Calu3 (cell line): ENCODE measurements around the gene MAPK1IP1L. TPM values are rescaled to one million over a fixed set of nuclear protein-coding genes. Genes with fewer than 3 reads are reported as not detected.

Experiments used
- BruUV-seq: library from RNA; stranded (reverse); fragments of 400-500 nt; replicated peaks from 2 replicates; lab custom pipeline; 2021; lab: Mats Ljungman, UMichigan
- CTCF ChIA-PET: fragments of 300-600 bp; sonication (Branson Sonifier 250); formaldehyde crosslinking; loops from one replicate; lab custom pipeline; 2022; ENCODE audit warnings: antibody characterized with exemption; lab: Charles Lee
- DNase-seq: peaks from one replicate; pipeline ENCODE4 v3.0.0; 2022
- H3K27ac Mint-ChIP-seq: one replicate; pipeline ENCODE4 v1.8.0; 2022; ENCODE audit warnings: mixed read lengths; ENCODE audit not compliant: unreplicated experiment
- H3K27me3 Mint-ChIP-seq: one replicate; pipeline ENCODE4 v1.8.0; 2022; ENCODE audit warnings: mixed read lengths; ENCODE audit not compliant: unreplicated experiment
- H3K36me3 Mint-ChIP-seq: one replicate; pipeline ENCODE4 v1.8.0; 2022; ENCODE audit warnings: mild to moderate bottlenecking, moderate library complexity, mixed read lengths; ENCODE audit not compliant: insufficient read depth, unreplicated experiment
- H3K4me1 Mint-ChIP-seq: one replicate; pipeline ENCODE4 v1.8.0; 2022; ENCODE audit warnings: mild to moderate bottlenecking, low read depth, mixed read lengths; ENCODE audit not compliant: unreplicated experiment
- H3K4me3 Mint-ChIP-seq: one replicate; pipeline ENCODE4 v1.8.0; 2022; ENCODE audit warnings: mild to moderate bottlenecking, low read depth, moderate library complexity, mixed read lengths; ENCODE audit not compliant: unreplicated experiment
- H3K9me3 Mint-ChIP-seq: one replicate; pipeline ENCODE4 v1.8.0; 2022; ENCODE audit warnings: low read depth, mixed read lengths; ENCODE audit not compliant: unreplicated experiment
- CTCF ChIP-seq: fragments of 200-600 bp; IDR thresholded peaks from one replicate; pipeline ENCODE4 v1.8.0; 2022; ENCODE audit warnings: antibody characterized with exemption; ENCODE audit not compliant: unreplicated experiment
- intact Hi-C: fragments of 100-400 bp; cut with micrococcal nuclease; formaldehyde crosslinking; loops from one replicate; pipeline ENCODE4 v1.10.0; 2022; ENCODE audit not compliant: unreplicated experiment
- total RNA-seq: library from RNA; stranded (reverse); gene quantifications from 2 replicates; pipeline ENCODE4 v1.2.3, GENCODE V29; 2022

Gene MAPK1IP1L
- total RNA-seq, 1 experiment from 2014 or later: 108 TPM

GRCh38 chr14:55092341-55092740, 40.9 kb downstream of the MAPK1IP1L start:
- Mint-ChIP-seq H3K27me3 (no peaks in the 10 kb centered on the region), H3K4me3 (no peak overlapping the region), H3K27ac (no peak overlapping the region), H3K4me1 (peaks cover 27% of the 10 kb centered on the region), H3K9me3 (no peaks in the 10 kb centered on the region), H3K36me3 (peaks cover 14% of the 10 kb centered on the region)
- intact Hi-C loops: no loop called here
- no peak for TF ChIP-seq CTCF
- DNase-seq: no peak
- CTCF ChIA-PET: interaction anchor here (1.0 kb wide), 1 partner anchor 14 kb away, joined by 3 read pairs; no protein-coding TSS in a partner anchor
- no TSS peak for BruUV-seq

GRCh38 chr14:55094292-55095157, 43.1 kb downstream of the MAPK1IP1L start:
- Mint-ChIP-seq H3K4me3 (no peak overlapping the region), H3K4me1 (peaks cover 43% of the 10 kb centered on the region), H3K36me3 (peaks cover 20% of the 10 kb centered on the region), H3K27me3 (no peaks in the 10 kb centered on the region), H3K9me3 (no peaks in the 10 kb centered on the region), H3K27ac (no peak overlapping the region)
- intact Hi-C loops: no loop called here
- DNase-seq: no peak
- CTCF ChIA-PET: interaction anchor here (1.4 kb wide), 1 partner anchor 36 kb away, joined by 4 read pairs; no protein-coding TSS in a partner anchor
- TF ChIP-seq CTCF: no peak
- BruUV-seq: no TSS peak

GRCh38 chr14:55097881-55098560, 46.6 kb downstream of the MAPK1IP1L start:
- CTCF ChIA-PET: interaction anchor here (0.5 to 1.3 kb wide), 8 partner anchors 8 to 1686 kb away, joined by 3 to 18 read pairs (median 3); partner anchors contain the start of genes LGALS3 and MAPK1IP1L

More at GRCh38 chr14:55097881-55098560, 46.6 kb downstream of the MAPK1IP1L start:
- H3K4me3 Mint-ChIP-seq: peak overlapping the region; percentile 16
- no peaks in the 10 kb centered on the region for H3K9me3 Mint-ChIP-seq
- no peaks in the 10 kb centered on the region for H3K27me3 Mint-ChIP-seq
- TF ChIP-seq CTCF: no peak
- intact Hi-C loops: no loop called here
- peaks cover 26% of the 10 kb centered on the region for H3K36me3 Mint-ChIP-seq
- DNase-seq: peak; percentile 37
- peak overlapping the region; percentile 93 for H3K27ac Mint-ChIP-seq
- peaks cover 49% of the 10 kb centered on the region for H3K4me1 Mint-ChIP-seq
- BruUV-seq: no TSS peak
